Karpas-422 (cell line): ENCODE data around the gene ENTR1. TPM values are rescaled to one million over a fixed set of nuclear protein-coding genes. Genes with fewer than 3 reads are reported as not detected.

Source experiments
- DNase-seq: peaks from one replicate; pipeline ENCODE4 v3.0.0-alpha.2; 2015
- H2AFZ ChIP-seq: fragments of 200-600 bp; sonication (generic); 2 replicates; pipeline ENCODE4 v1.6.1; 2014; ENCODE audit warnings: antibody characterized with exemption, low read length, mixed read lengths
- H3K27ac ChIP-seq: fragments of 200-600 bp; sonication (generic); 2 replicates; pipeline ENCODE4 v1.5.1; 2014; ENCODE audit warnings: mild to moderate bottlenecking, low read length, moderate library complexity
- H3K27me3 ChIP-seq: fragments of 200-600 bp; sonication (generic); 2 replicates; pipeline ENCODE4 v1.6.1; 2014; ENCODE audit warnings: low read length, mixed read lengths
- H3K36me3 ChIP-seq: fragments of 200-600 bp; sonication (generic); 2 replicates; pipeline ENCODE4 v1.6.1; 2014; ENCODE audit warnings: low read length, mixed read lengths; ENCODE audit not compliant: insufficient read depth
- H3K4me1 ChIP-seq: fragments of 200-600 bp; sonication (generic); 2 replicates; pipeline ENCODE4 v1.6.1; 2014; ENCODE audit warnings: mild to moderate bottlenecking, low read length, mixed read lengths
- H3K4me2 ChIP-seq: fragments of 200-600 bp; sonication (generic); 2 replicates; pipeline ENCODE4 v1.6.1; 2014; ENCODE audit warnings: low read length, low read depth, mild to moderate bottlenecking; ENCODE audit not compliant: poor library complexity, severe bottlenecking
- H3K4me3 ChIP-seq: fragments of 200-600 bp; sonication (generic); 2 replicates; pipeline ENCODE4 v1.5.1; 2014; ENCODE audit warnings: mild to moderate bottlenecking, antibody characterized with exemption, low read length, mixed read lengths
- H3K79me2 ChIP-seq: fragments of 200-600 bp; sonication (generic); 2 replicates; pipeline ENCODE4 v1.6.1; 2014; ENCODE audit warnings: mild to moderate bottlenecking, low read length, mixed read lengths
- H3K9ac ChIP-seq: fragments of 200-600 bp; sonication (generic); 2 replicates; pipeline ENCODE4 v1.6.0; 2014; ENCODE audit warnings: low read length
- H3K9me2 ChIP-seq: fragments of 200-600 bp; sonication (generic), shearing (Covaris generic); replicated peaks from 2 replicates; pipeline ENCODE4 v1.6.0; 2014; ENCODE audit warnings: mild to moderate bottlenecking, low read length, moderate library complexity; ENCODE audit not compliant: insufficient read depth
- H3K9me3 ChIP-seq: fragments of 300-700, 200-600 bp; sonication (generic); 2 replicates; pipeline ENCODE4 v1.6.1; 2014; ENCODE audit warnings: low read length, mixed read lengths
- H4K20me1 ChIP-seq: fragments of 200-600 bp; sonication (generic); 2 replicates; pipeline ENCODE4 v1.6.1; 2014; ENCODE audit warnings: mild to moderate bottlenecking, antibody characterized with exemption, low read length, low read depth; ENCODE audit not compliant: insufficient read depth
- total RNA-seq: library from RNA; depleted of rRNA; stranded (reverse); fragments of >200 nt; shearing (Covaris generic); gene quantifications from 2 replicates; pipeline ENCODE4 v1.2.3, GENCODE V29; 2014; ENCODE audit warnings: low replicate concordance

The ENTR1 gene
- total RNA-seq, 1 experiment from 2014 or later, result 65.5 TPM

- H2AFZ ChIP-seq, result no peak overlapping the region
- no peaks in the 10 kb centered on the region for H3K9me2 ChIP-seq
- peaks cover 46% of the 10 kb centered on the region for H3K79me2 ChIP-seq
- H3K9me3 ChIP-seq, result no peaks in the 10 kb centered on the region
- H3K27me3 ChIP-seq, result no peaks in the 10 kb centered on the region
- peaks cover 22% of the 10 kb centered on the region for H4K20me1 ChIP-seq
- no peak overlapping the region for H3K4me2 ChIP-seq
- no peak overlapping the region for H3K27ac ChIP-seq
- no peaks in the 10 kb centered on the region for H3K36me3 ChIP-seq
- H3K4me1 ChIP-seq, result peaks cover 19% of the 10 kb centered on the region
- DNase-seq, result no peak
- no peak overlapping the region for H3K9ac ChIP-seq
- no peak overlapping the region for H3K4me3 ChIP-seq
Observed at GRCh38 chr9:136434580-136435169, 24.3 kb upstream of the ENTR1 start.

GRCh38 chr9:136433849-136434579, 23.6 kb upstream of the ENTR1 start:
- H3K36me3 ChIP-seq, result no peaks in the 10 kb centered on the region
- H3K79me2 ChIP-seq, result peaks cover 44% of the 10 kb centered on the region
- no peaks in the 10 kb centered on the region for H3K27me3 ChIP-seq
- no peak overlapping the region for H3K4me2 ChIP-seq
- H3K27ac ChIP-seq, result no peak overlapping the region
- H2AFZ ChIP-seq, result no peak overlapping the region
- H3K4me3 ChIP-seq, result no peak overlapping the region
- no peaks in the 10 kb centered on the region for H3K9me2 ChIP-seq
- DNase-seq, result no peak
- H3K4me1 ChIP-seq, result peaks cover 19% of the 10 kb centered on the region
- H3K9ac ChIP-seq, result no peak overlapping the region
- no peaks in the 10 kb centered on the region for H3K9me3 ChIP-seq
- H4K20me1 ChIP-seq, result peaks cover 22% of the 10 kb centered on the region

GRCh38 chr9:136433043-136433715, 22.8 kb upstream of the ENTR1 start:
- H3K9ac ChIP-seq, result no peak overlapping the region
- H3K36me3 ChIP-seq, result no peaks in the 10 kb centered on the region

GRCh38 chr9:136432591-136432990, 22.2 kb upstream of the ENTR1 start:
- Histone ChIP-seq H3K36me3 (no peaks in the 10 kb centered on the region), H3K4me1 (peaks cover 8% of the 10 kb centered on the region), H3K9me3 (no peaks in the 10 kb centered on the region), H3K9me2 (no peaks in the 10 kb centered on the region), H3K9ac (no peak overlapping the region), H3K27me3 (no peaks in the 10 kb centered on the region), H3K4me2 (no peak overlapping the region), H3K27ac (no peak overlapping the region), H4K20me1 (peaks cover 11% of the 10 kb centered on the region; the same call in 1 of the 2 replicates), H2AFZ (no peak overlapping the region), H3K79me2 (peaks cover 30% of the 10 kb centered on the region), H3K4me3 (no peak overlapping the region)
- DNase-seq, result no peak

More at GRCh38 chr9:136433043-136433715, 22.8 kb upstream of the ENTR1 start:
- Histone ChIP-seq H3K4me2 (no peak overlapping the region), H3K27ac (no peak overlapping the region), H3K79me2 (peaks cover 36% of the 10 kb centered on the region), H3K9me2 (no peaks in the 10 kb centered on the region), H3K27me3 (no peaks in the 10 kb centered on the region), H3K4me1 (peaks cover 14% of the 10 kb centered on the region), H4K20me1 (peaks cover 17% of the 10 kb centered on the region), H3K9me3 (no peaks in the 10 kb centered on the region), H3K4me3 (no peak overlapping the region), H2AFZ (no peak overlapping the region)
- no peak for DNase-seq

GRCh38 chr9:136431782-136432350, 21.5 kb upstream of the ENTR1 start:
- no peaks in the 10 kb centered on the region for H3K9me3 ChIP-seq
- H3K9me2 ChIP-seq, result no peaks in the 10 kb centered on the region
- H3K4me2 ChIP-seq, result no peak overlapping the region
- no peaks in the 10 kb centered on the region for H3K27me3 ChIP-seq
- H4K20me1 ChIP-seq, result peaks cover 4% of the 10 kb centered on the region; the same call in 1 of the 2 replicates
- no peak overlapping the region for H3K9ac ChIP-seq
- H3K36me3 ChIP-seq, result no peaks in the 10 kb centered on the region
- H3K4me3 ChIP-seq, result no peak overlapping the region
- H2AFZ ChIP-seq, result no peak overlapping the region
- peaks cover under 1% of the 10 kb centered on the region for H3K4me1 ChIP-seq
- H3K79me2 ChIP-seq, result peaks cover 22% of the 10 kb centered on the region
- no peak for DNase-seq
- no peak overlapping the region for H3K27ac ChIP-seq

- H3K9me3 ChIP-seq, result no peaks in the 10 kb centered on the region
- H3K36me3 ChIP-seq, result no peaks in the 10 kb centered on the region
- H3K9me2 ChIP-seq, result no peaks in the 10 kb centered on the region
- H2AFZ ChIP-seq, result no peak overlapping the region
- peaks cover 12% of the 10 kb centered on the region for H3K79me2 ChIP-seq
- no peaks in the 10 kb centered on the region; the same call in 1 of the 2 replicates for H4K20me1 ChIP-seq
- no peak for DNase-seq
- no peak overlapping the region for H3K4me2 ChIP-seq
- H3K27me3 ChIP-seq, result no peaks in the 10 kb centered on the region
- no peak overlapping the region for H3K4me3 ChIP-seq
- no peaks in the 10 kb centered on the region for H3K4me1 ChIP-seq
- H3K9ac ChIP-seq, result no peak overlapping the region
- no peak overlapping the region for H3K27ac ChIP-seq
Observed at GRCh38 chr9:136430588-136431234, 20.3 kb upstream of the ENTR1 start.

- Histone ChIP-seq H3K27me3 (no peaks in the 10 kb centered on the region), H4K20me1 (no peaks in the 10 kb centered on the region; the same call in 1 of the 2 replicates), H3K4me1 (no peaks in the 10 kb centered on the region), H2AFZ (no peak overlapping the region), H3K4me2 (no peak overlapping the region), H3K27ac (no peak overlapping the region), H3K9ac (no peak overlapping the region), H3K36me3 (no peaks in the 10 kb centered on the region), H3K79me2 (peaks cover 4% of the 10 kb centered on the region), H3K9me3 (no peaks in the 10 kb centered on the region), H3K4me3 (no peak overlapping the region), H3K9me2 (no peaks in the 10 kb centered on the region)
- DNase-seq, result no peak
Observed at GRCh38 chr9:136429683-136430491, 19.5 kb upstream of the ENTR1 start.
